WERI-Rb-1 (cell line): ENCODE results near the gene RMDN2.

Experiments used
- DNase-seq: peaks from one replicate; pipeline ENCODE4 v3.0.0-alpha.2; 2020
- H3K27ac ChIP-seq: fragments of 250-450 bp; sonication (Bioruptor Pico); 2 replicates; pipeline ENCODE4 v1.5.1; 2020; ENCODE audit warnings: mild to moderate bottlenecking, moderate library complexity
- H3K27me3 ChIP-seq: fragments of 250-450 bp; sonication (Bioruptor Pico); 2 replicates; pipeline ENCODE4 v1.5.1; 2021; ENCODE audit warnings: mild to moderate bottlenecking, low read depth, moderate library complexity; ENCODE audit not compliant: insufficient read depth, severe bottlenecking
- H3K36me3 ChIP-seq: fragments of 250-450 bp; sonication (Bioruptor Pico); 2 replicates; pipeline ENCODE4 v1.5.1; 2020; ENCODE audit warnings: mild to moderate bottlenecking, moderate library complexity
- H3K4me3 ChIP-seq: 2 replicates; pipeline ENCODE4 v1.5.1; 2011; ENCODE audit warnings: low read depth, mild to moderate bottlenecking, control low read depth, low read length
- H3K9me3 ChIP-seq: fragments of 250-450 bp; sonication (Bioruptor Pico); 2 replicates; pipeline ENCODE4 v1.5.1; 2021; ENCODE audit warnings: mild to moderate bottlenecking, moderate library complexity; ENCODE audit not compliant: severe bottlenecking
- TF ChIP-seq, protein P1 (sequence below): IDR thresholded peaks from 2 replicates; pipeline ENCODE4 v1.5.1; 2011; ENCODE audit warnings: low read depth, mild to moderate bottlenecking, control low read depth, inconsistent platforms, low read length

Gene RMDN2

DNA sequence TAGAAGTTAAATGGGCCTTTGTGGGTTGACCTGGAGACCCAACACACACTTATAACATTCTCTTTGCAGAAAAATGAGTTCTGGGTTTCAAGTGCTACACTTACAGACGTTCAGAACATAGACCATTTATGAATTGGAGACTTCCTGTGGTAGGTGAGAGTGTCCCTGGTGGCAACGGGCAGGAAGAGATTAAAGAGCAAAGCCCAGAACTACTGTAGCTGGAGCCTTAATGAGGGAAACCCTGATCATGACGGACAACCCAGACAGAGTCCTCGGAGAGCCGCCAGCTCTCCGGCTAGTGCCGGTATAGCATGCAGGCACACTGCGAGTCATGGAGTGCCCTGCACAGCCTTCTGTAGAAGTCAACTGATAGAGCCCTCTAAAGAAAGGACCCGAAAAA lies 44.5 kb upstream of the RMDN2 start:
- DNase-seq = no peak
- TF ChIP-seq, protein P1, sequence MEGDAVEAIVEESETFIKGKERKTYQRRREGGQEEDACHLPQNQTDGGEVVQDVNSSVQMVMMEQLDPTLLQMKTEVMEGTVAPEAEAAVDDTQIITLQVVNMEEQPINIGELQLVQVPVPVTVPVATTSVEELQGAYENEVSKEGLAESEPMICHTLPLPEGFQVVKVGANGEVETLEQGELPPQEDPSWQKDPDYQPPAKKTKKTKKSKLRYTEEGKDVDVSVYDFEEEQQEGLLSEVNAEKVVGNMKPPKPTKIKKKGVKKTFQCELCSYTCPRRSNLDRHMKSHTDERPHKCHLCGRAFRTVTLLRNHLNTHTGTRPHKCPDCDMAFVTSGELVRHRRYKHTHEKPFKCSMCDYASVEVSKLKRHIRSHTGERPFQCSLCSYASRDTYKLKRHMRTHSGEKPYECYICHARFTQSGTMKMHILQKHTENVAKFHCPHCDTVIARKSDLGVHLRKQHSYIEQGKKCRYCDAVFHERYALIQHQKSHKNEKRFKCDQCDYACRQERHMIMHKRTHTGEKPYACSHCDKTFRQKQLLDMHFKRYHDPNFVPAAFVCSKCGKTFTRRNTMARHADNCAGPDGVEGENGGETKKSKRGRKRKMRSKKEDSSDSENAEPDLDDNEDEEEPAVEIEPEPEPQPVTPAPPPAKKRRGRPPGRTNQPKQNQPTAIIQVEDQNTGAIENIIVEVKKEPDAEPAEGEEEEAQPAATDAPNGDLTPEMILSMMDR = peak; percentile 33; the same call in 1 of the 2 replicates
- no peaks in the 10 kb centered on the region for H3K27me3 ChIP-seq

GRCh38 chr2:37881397-37881796 lies 43.7 kb upstream of the RMDN2 start:
- Histone ChIP-seq H3K27me3 (no peaks in the 10 kb centered on the region), H3K9me3 (no peaks in the 10 kb centered on the region), H3K36me3 (no peaks in the 10 kb centered on the region), H3K4me3 (no peak overlapping the region), H3K27ac (no peak overlapping the region)
- TF ChIP-seq, protein P1 = no peak
- DNase-seq = no peak

More for the DNA sequence above, 44.5 kb upstream of the RMDN2 start:
- Histone ChIP-seq H3K36me3 (no peaks in the 10 kb centered on the region), H3K27ac (no peak overlapping the region), H3K4me3 (no peak overlapping the region), H3K9me3 (no peaks in the 10 kb centered on the region)

DNA sequence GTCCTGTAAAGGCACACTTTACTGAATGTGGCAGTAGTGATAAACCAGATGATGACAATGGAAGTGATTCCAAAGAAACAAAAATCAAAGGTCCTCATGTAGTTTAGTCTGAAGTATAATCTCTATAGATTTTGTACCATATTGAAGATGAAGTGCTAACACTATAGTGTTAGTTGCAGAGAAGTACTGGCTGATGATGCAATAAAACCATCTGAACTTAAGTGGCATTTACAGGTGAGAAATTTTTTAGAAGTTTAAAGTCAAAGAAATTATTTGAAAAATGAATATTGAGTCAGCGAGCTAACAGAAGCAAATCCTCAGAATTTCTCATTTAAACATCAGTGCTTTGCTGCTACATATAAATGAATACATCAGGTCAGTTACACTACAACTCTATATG lies 43.1 kb upstream of the RMDN2 start:
- Histone ChIP-seq H3K27ac (no peak overlapping the region), H3K9me3 (no peaks in the 10 kb centered on the region), H3K36me3 (no peaks in the 10 kb centered on the region), H3K4me3 (no peak overlapping the region), H3K27me3 (no peaks in the 10 kb centered on the region)
- DNase-seq = no peak
- TF ChIP-seq, protein P1 = no peak

DNA sequence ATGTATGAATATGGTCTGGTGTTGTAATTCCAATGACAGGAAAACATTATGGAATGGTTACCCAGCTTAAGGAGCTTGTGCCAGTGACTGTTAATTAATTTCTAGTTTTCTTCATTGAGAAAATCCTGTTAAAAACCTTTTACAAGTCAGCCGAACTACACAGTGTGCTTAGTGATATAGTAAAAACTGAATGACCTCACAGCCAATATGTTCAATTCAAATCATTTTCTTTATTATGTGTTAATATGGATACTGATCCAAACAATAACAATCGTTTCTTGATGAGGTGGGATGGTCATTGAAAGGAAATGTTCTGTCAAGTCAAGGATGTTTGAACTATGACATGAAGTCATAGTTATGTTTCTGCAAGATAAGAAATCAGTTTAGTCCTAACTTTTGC lies 41.6 kb upstream of the RMDN2 start:
- no peak overlapping the region for H3K4me3 ChIP-seq
- no peak for DNase-seq

DNA sequence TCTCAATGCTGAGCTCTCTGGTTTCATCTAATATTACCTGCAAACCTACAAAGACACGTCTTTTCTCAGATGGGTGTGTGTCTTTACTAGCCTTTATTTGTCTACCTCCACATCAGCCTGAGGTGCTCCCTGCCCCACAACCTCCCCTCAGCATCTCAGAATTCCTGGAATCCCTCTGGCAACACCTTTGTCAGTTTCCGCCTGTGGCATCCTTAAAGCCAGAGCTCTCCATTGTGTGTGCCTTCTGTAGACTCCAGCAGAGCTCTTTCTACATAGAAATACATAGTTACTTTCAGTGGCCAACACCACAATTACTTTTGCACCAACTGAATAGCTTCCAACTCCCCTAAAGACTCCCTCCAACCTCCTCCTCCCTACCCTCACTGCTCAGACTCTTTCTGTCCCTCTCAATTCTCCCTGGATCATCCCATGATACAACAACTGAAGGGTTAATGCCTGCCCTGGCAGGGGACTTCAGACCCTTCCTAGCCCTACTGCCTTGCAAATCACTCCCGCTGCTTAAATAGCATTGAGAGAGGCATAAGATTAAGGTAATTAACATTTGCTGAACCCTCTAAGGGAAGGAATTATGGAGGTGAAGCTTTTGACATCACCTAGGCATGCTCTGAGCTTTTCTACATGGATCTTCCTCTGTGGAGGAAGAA lies 39.6 kb upstream of the RMDN2 start:
- Histone ChIP-seq H3K9me3 (no peaks in the 10 kb centered on the region), H3K27me3 (no peaks in the 10 kb centered on the region), H3K4me3 (no peak overlapping the region), H3K27ac (no peak overlapping the region), H3K36me3 (no peaks in the 10 kb centered on the region)
- DNase-seq = no peak
- TF ChIP-seq, protein P1 = no peak

More for the DNA sequence above, 41.6 kb upstream of the RMDN2 start:
- Histone ChIP-seq H3K27me3 (no peaks in the 10 kb centered on the region), H3K36me3 (no peaks in the 10 kb centered on the region), H3K9me3 (no peaks in the 10 kb centered on the region), H3K27ac (no peak overlapping the region)
- TF ChIP-seq, protein P1 = no peak

GRCh38 chr2:37886745-37887144 lies 38.3 kb upstream of the RMDN2 start:
- no peaks in the 10 kb centered on the region for H3K27me3 ChIP-seq
- no peaks in the 10 kb centered on the region for H3K9me3 ChIP-seq
- TF ChIP-seq, protein P1 = no peak
- DNase-seq = no peak
- H3K36me3 ChIP-seq = no peaks in the 10 kb centered on the region
- H3K27ac ChIP-seq = no peak overlapping the region
- no peak overlapping the region for H3K4me3 ChIP-seq
